T-helper 17 cell (primary cell): Measurements from ENCODE around the gene D2HGDH. TPM values are rescaled to one million over a fixed set of nuclear protein-coding genes. Genes with fewer than 3 reads are reported as not detected.
A peak's percentile ranks its signal among the peaks of the same experiment; 100 is the strongest.
"Not testable (repeated sequence)": the region's sequence is repeated elsewhere in the genome, so short reads cannot be mapped to it uniquely, and the experiment has no call there.

Experiments used
- ATAC-seq: fragments of 150-1000 bp; cut with Tn5 transposase; 2 replicates; pipeline ENCODE4 v1.10.0; 2021; ENCODE audit warnings: mild to moderate bottlenecking, moderate library complexity
- DNase-seq, 3 donors: peaks; one replicate each; pipeline versions ENCODE4 v3.0.0 to v3.0.0-alpha.2; 2020 to 2021
- H3K9me3 ChIP-seq: one replicate; pipeline ENCODE4 v1.7.0; 2013; ENCODE audit warnings: low read length, mild to moderate bottlenecking; ENCODE audit not compliant: control insufficient read depth, poor library complexity, severe bottlenecking
- H3K27ac Mint-ChIP-seq: one replicate; pipeline ENCODE4 v1.8.0; 2022; ENCODE audit warnings: mild to moderate bottlenecking, moderate library complexity, mixed read lengths
- H3K27me3 Mint-ChIP-seq: one replicate; pipeline ENCODE4 v1.8.0; 2022; ENCODE audit warnings: mixed read lengths
- H3K36me3 Mint-ChIP-seq: one replicate; pipeline ENCODE4 v1.8.0; 2022; ENCODE audit warnings: low read depth, mixed read lengths
- H3K4me1 Mint-ChIP-seq: one replicate; pipeline ENCODE4 v1.8.0; 2022; ENCODE audit warnings: mild to moderate bottlenecking, mixed read lengths
- H3K4me3 Mint-ChIP-seq: one replicate; pipeline ENCODE4 v1.8.0; 2022; ENCODE audit warnings: mild to moderate bottlenecking, moderate library complexity, mixed read lengths
- total RNA-seq, 4 donors: library from RNA in 2 of 4; stranded (reverse) in 2 of 4; gene quantifications; one replicate each; pipeline ENCODE4 v1.2.3 and lab custom pipeline; 2022 to 2026

Gene D2HGDH
- total RNA-seq, 2 donors from 2014 or later: 28.0 to 32.6 TPM

GRCh38 chr2:241800198-241800903 lies 65.9 kb downstream of the D2HGDH start:
- not testable (repeated sequence) for H3K36me3 Mint-ChIP-seq, H3K27ac Mint-ChIP-seq, H3K4me3 Mint-ChIP-seq, ATAC-seq, H3K9me3 ChIP-seq, H3K4me1 Mint-ChIP-seq, H3K27me3 Mint-ChIP-seq
- peak in 1 of 3 donors; percentile 9 for DNase-seq

- H3K27me3 Mint-ChIP-seq: no peaks in the 10 kb centered on the region
- ATAC-seq (no peak), DNase-seq (no peak)
- no peaks in the 10 kb centered on the region for H3K36me3 Mint-ChIP-seq
- H3K4me3 Mint-ChIP-seq: peak overlapping the region; percentile 39
- no peaks in the 10 kb centered on the region for H3K9me3 ChIP-seq
- H3K4me1 Mint-ChIP-seq: peaks cover 7% of the 10 kb centered on the region
- H3K27ac Mint-ChIP-seq: no peak overlapping the region
These were observed 67.4 kb downstream of the D2HGDH start for GRCh38 chr2:241801611-241802420.

GRCh38 chr2:241802421-241803318 lies 68.2 kb downstream of the D2HGDH start:
- Mint-ChIP-seq H3K4me1 (peaks cover 7% of the 10 kb centered on the region), H3K27ac (no peak overlapping the region), H3K27me3 (no peaks in the 10 kb centered on the region), H3K4me3 (peak overlapping the region; percentile 81), H3K36me3 (no peaks in the 10 kb centered on the region)
- no peak for DNase-seq
- no peaks in the 10 kb centered on the region for H3K9me3 ChIP-seq
- no peak for ATAC-seq

- peak; percentile 74 for ATAC-seq
- peaks cover 7% of the 10 kb centered on the region for H3K4me1 Mint-ChIP-seq
- H3K27me3 Mint-ChIP-seq: no peaks in the 10 kb centered on the region
- peak; percentile 15 to 41 (median 20) for DNase-seq
- H3K36me3 Mint-ChIP-seq: no peaks in the 10 kb centered on the region
- peak overlapping the region; percentile 68 for H3K27ac Mint-ChIP-seq
- no peaks in the 10 kb centered on the region for H3K9me3 ChIP-seq
- H3K4me3 Mint-ChIP-seq: peak overlapping the region; percentile 83
These were observed 69.2 kb downstream of the D2HGDH start for GRCh38 chr2:241803387-241804325.

GRCh38 chr2:241804326-241805229 lies 70.1 kb downstream of the D2HGDH start:
- H3K27ac Mint-ChIP-seq: peak overlapping the region; percentile 68

GRCh38 chr2:241806217-241806616 lies 71.8 kb downstream of the D2HGDH start:
- H3K4me3 Mint-ChIP-seq, H3K4me1 Mint-ChIP-seq, H3K9me3 ChIP-seq, DNase-seq, ATAC-seq, H3K27ac Mint-ChIP-seq, H3K36me3 Mint-ChIP-seq, H3K27me3 Mint-ChIP-seq: not testable (repeated sequence)

More at GRCh38 chr2:241804326-241805229, 70.1 kb downstream of the D2HGDH start:
- H3K9me3 ChIP-seq: no peaks in the 10 kb centered on the region
- no peaks in the 10 kb centered on the region for H3K27me3 Mint-ChIP-seq
- H3K4me1 Mint-ChIP-seq: peaks cover 7% of the 10 kb centered on the region
- ATAC-seq (peak; percentile 39), DNase-seq (peak in 2 of 3 donors; percentile 13 to 19)
- H3K36me3 Mint-ChIP-seq: no peaks in the 10 kb centered on the region
- H3K4me3 Mint-ChIP-seq: peak overlapping the region; percentile 83

GRCh38 chr2:241808051-241808720 lies 73.8 kb downstream of the D2HGDH start:
- H3K4me3 Mint-ChIP-seq: peak overlapping the region; percentile 66
- peak overlapping the region; percentile 88 for H3K27ac Mint-ChIP-seq

GRCh38 chr2:241808721-241809382 lies 74.4 kb downstream of the D2HGDH start, which contains the start of gene NEU4:
Gene NEU4, plus strand, starts transcription at chr2:241809193. Its CDS starts 5,292 bp downstream, at chr2:241814485.
- ATAC-seq (no peak), DNase-seq (no peak)
- Mint-ChIP-seq H3K27me3 (no peaks in the 10 kb centered on the region), H3K4me1 (peaks cover 5% of the 10 kb centered on the region), H3K4me3 (peak within 1 kb of the TSS; percentile 66), H3K27ac (peak within 1 kb of the TSS; percentile 88), H3K36me3 (no peaks in the 10 kb centered on the region)
- no peaks in the 10 kb centered on the region for H3K9me3 ChIP-seq

More at GRCh38 chr2:241808051-241808720, 73.8 kb downstream of the D2HGDH start:
- ATAC-seq (no peak), DNase-seq (no peak)
- H3K27me3 Mint-ChIP-seq: no peaks in the 10 kb centered on the region
- H3K36me3 Mint-ChIP-seq: no peaks in the 10 kb centered on the region
- H3K9me3 ChIP-seq: no peaks in the 10 kb centered on the region
- H3K4me1 Mint-ChIP-seq: peaks cover 7% of the 10 kb centered on the region

GRCh38 chr2:241809383-241810306 lies 75.2 kb downstream of the D2HGDH start:
- H3K27ac Mint-ChIP-seq: peak overlapping the region; percentile 88
- H3K4me1 Mint-ChIP-seq: peaks cover 5% of the 10 kb centered on the region
- no peaks in the 10 kb centered on the region for H3K36me3 Mint-ChIP-seq
- H3K27me3 Mint-ChIP-seq: no peaks in the 10 kb centered on the region
- H3K4me3 Mint-ChIP-seq: no peak overlapping the region
- DNase-seq (peak in 1 of 3 donors; percentile 9), ATAC-seq (no peak)
- H3K9me3 ChIP-seq: no peaks in the 10 kb centered on the region
